Sigmoid colon (tissue), 4 donors: ENCODE measurements around the gene CAPN12.

Source experiments
- POLR2AphosphoS5 ChIP-seq, 4 donors: sonication (generic); formaldehyde crosslinking; IDR thresholded peaks; one replicate each; pipeline ENCODE4 v1.6.1; 2017; ENCODE audit warnings: antibody characterized with exemption in 4 of 4
- TF ChIP-seq, protein P1 (sequence below), 4 experiments: fragments of 450-650 bp in 3 of 4; fragments of 200-600 bp in 1 of 4; IDR thresholded peaks; one replicate each; pipeline ENCODE4 v1.5.1; 2016 to 2019; ENCODE audit warnings: antibody characterized with exemption in 4 of 4, mild to moderate bottlenecking in 3 of 4, moderate library complexity in 2 of 4

- TF ChIP-seq, protein P1, sequence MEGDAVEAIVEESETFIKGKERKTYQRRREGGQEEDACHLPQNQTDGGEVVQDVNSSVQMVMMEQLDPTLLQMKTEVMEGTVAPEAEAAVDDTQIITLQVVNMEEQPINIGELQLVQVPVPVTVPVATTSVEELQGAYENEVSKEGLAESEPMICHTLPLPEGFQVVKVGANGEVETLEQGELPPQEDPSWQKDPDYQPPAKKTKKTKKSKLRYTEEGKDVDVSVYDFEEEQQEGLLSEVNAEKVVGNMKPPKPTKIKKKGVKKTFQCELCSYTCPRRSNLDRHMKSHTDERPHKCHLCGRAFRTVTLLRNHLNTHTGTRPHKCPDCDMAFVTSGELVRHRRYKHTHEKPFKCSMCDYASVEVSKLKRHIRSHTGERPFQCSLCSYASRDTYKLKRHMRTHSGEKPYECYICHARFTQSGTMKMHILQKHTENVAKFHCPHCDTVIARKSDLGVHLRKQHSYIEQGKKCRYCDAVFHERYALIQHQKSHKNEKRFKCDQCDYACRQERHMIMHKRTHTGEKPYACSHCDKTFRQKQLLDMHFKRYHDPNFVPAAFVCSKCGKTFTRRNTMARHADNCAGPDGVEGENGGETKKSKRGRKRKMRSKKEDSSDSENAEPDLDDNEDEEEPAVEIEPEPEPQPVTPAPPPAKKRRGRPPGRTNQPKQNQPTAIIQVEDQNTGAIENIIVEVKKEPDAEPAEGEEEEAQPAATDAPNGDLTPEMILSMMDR (IDR thresholded peaks at IDR 0.05) = no peak
- no peak for TF ChIP-seq POLR2AphosphoS5 (IDR thresholded peaks at IDR 0.05)
These were observed 44.5 kb downstream of the CAPN12 start for GRCh38 chr19:38699647-38700349.
